K562 (cell line): ENCODE measurements around the gene OPA1. TPM values are rescaled to one million over a fixed set of nuclear protein-coding genes. Genes with fewer than 3 reads are reported as not detected.

Experiments used
- ATF7 ChIP-seq: fragments of 450-650 bp; IDR thresholded peaks from 2 replicates; pipeline ENCODE4 v1.7.1; 2014; ENCODE audit warnings: mild to moderate bottlenecking, moderate library complexity
- DNMT1 ChIP-seq: fragments of 450-650 bp; IDR thresholded peaks from 2 replicates; pipeline ENCODE4 v1.6.1; 2016; ENCODE audit warnings: antibody characterized with exemption, mild to moderate bottlenecking
- ELF2 ChIP-seq: fragments of 250-450 bp; sonication (Bioruptor Pico); IDR thresholded peaks from 2 replicates; pipeline ENCODE4 v1.5.0; 2021; ENCODE audit warnings: mild to moderate bottlenecking
- ETS1 ChIP-seq: conservative IDR thresholded peaks from 2 replicates; pipeline ENCODE4 v1.6.1; 2011; ENCODE audit warnings: low read depth, mild to moderate bottlenecking, low read length; ENCODE audit not compliant: control insufficient read depth
- GTF2F1 ChIP-seq: IDR thresholded peaks from 2 replicates; pipeline ENCODE4 v1.6.1; 2011; ENCODE audit warnings: low read depth, low read length, improper control_type of control experiment
- HDAC1 ChIP-seq, 2 experiments: fragments of 450-650 bp; IDR thresholded peaks; 2 replicates each; pipeline ENCODE4 v1.6.1; 2016 to 2017; ENCODE audit warnings: inconsistent platforms in 1 of 2, mild to moderate bottlenecking in 1 of 2, moderate library complexity in 1 of 2
- KAT8 ChIP-seq: fragments of 450-650 bp; IDR thresholded peaks from 2 replicates; pipeline ENCODE4 v1.6.1; 2016; ENCODE audit warnings: low read depth, mild to moderate bottlenecking
- NCOA6 ChIP-seq: fragments of 450-650 bp; IDR thresholded peaks from 2 replicates; pipeline ENCODE4 v1.6.1; 2017; ENCODE audit warnings: mild to moderate bottlenecking
- NFRKB ChIP-seq: fragments of 450-650 bp; IDR thresholded peaks from 2 replicates; pipeline ENCODE4 v1.6.1; 2016; ENCODE audit warnings: low read depth
- NR3C1 ChIP-seq: sonication (generic); formaldehyde crosslinking; IDR thresholded peaks from 2 replicates; pipeline ENCODE4 v1.8.1; 2022; ENCODE audit warnings: missing genetic modification reagents
- POLR2H ChIP-seq: IDR thresholded peaks from 2 replicates; pipeline ENCODE4 v1.6.1; 2016; ENCODE audit warnings: missing genetic modification characterization, low read depth, mild to moderate bottlenecking, control low read depth, missing compliant biosample characterization, moderate library complexity
- RFX1 ChIP-seq: fragments of 450-650 bp; IDR thresholded peaks from 2 replicates; pipeline ENCODE4 v1.6.1; 2016; ENCODE audit warnings: mild to moderate bottlenecking, moderate library complexity
- SMARCB1 ChIP-seq: IDR thresholded peaks from 2 replicates; pipeline ENCODE4 v1.6.1; 2011; ENCODE audit warnings: improper control_type of control experiment, low read depth; ENCODE audit not compliant: insufficient read length
- TCF7L2 ChIP-seq: fragments of 150-350 bp; IDR thresholded peaks from 2 replicates; pipeline ENCODE4 v1.6.1; 2016; ENCODE audit warnings: low read depth, mild to moderate bottlenecking, low read length, moderate library complexity
- ZFP1 ChIP-seq: fragments of 450-650 bp; formaldehyde crosslinking; IDR thresholded peaks from 2 replicates; pipeline ENCODE4 v1.4.0; 2020; ENCODE audit warnings: mild to moderate bottlenecking, mixed read lengths
- ZNF785 ChIP-seq: fragments of 250-450 bp; sonication (Bioruptor Pico); IDR thresholded peaks from 2 replicates; pipeline ENCODE4 v1.4.0; 2020; ENCODE audit warnings: mild to moderate bottlenecking
- polyA plus RNA-seq, 8 experiments: library from polyadenylated mRNA; depleted of rRNA in 4 of 8; stranded (reverse) in 5 of 8; unstranded in 3 of 8; fragments of >200 nt; fragmentation: Nextera tagmentation in 2 of 8; fragmentation: Illumina TruSeq in 1 of 8; extraction: Ambion mirVana in 2 of 8; extraction: Trizol in 1 of 8; gene quantifications; 2 replicates each; pipeline versions ENCODE4 v1.2.1 to v1.2.3, GENCODE V29; 2011 to 2014; ENCODE audit warnings: inconsistent platforms in 1 of 8, missing spikeins in 1 of 8
- total RNA-seq, 7 experiments: library from RNA; depleted of rRNA in 6 of 7; stranded (reverse); fragments of >200 nt in 6 of 7; fragmentation: Illumina TruSeq in 2 of 7; extraction: Trizol in 2 of 7; gene quantifications; 2 replicates each; pipeline versions ENCODE4 v1.2.1 to v1.2.3, GENCODE V29; 2011 to 2021; ENCODE audit warnings: low replicate concordance in 1 of 7
- TF ChIP-seq, protein P1 (sequence below): sonication (generic); formaldehyde crosslinking; IDR thresholded peaks from 2 replicates; pipeline ENCODE4 v1.8.1; 2022; ENCODE audit warnings: missing genetic modification reagents
- TF ChIP-seq, protein P2 (sequence below): sonication (generic); formaldehyde crosslinking; IDR thresholded peaks from 2 replicates; pipeline ENCODE4 v1.8.0; 2022; ENCODE audit warnings: mild to moderate bottlenecking, missing genetic modification reagents

Gene OPA1
- total and polyA plus RNA-seq, 9 of the 15 experiments (the other 6 are each of a cell fraction or from before 2014, with no cell fraction given): 19.7 to 127 (median 94.7) TPM

GRCh38 chr3:193656878-193657282, 63.9 kb downstream of the OPA1 start (continued):
- TF ChIP-seq ETS1: no peak
- TF ChIP-seq NCOA6: no peak
- no peak for TF ChIP-seq DNMT1
- TF ChIP-seq RFX1: 0 out of 2 replicates have a peak, but pooled peaks have one; percentile 11
- TF ChIP-seq HDAC1 (IDR thresholded peaks at IDR 0.05): no peak
- TF ChIP-seq KAT8: no peak
- TF ChIP-seq ZFP1: no peak
- TF ChIP-seq TCF7L2: no peak
- TF ChIP-seq SMARCB1: no peak
- TF ChIP-seq ATF7: 0 out of 2 replicates have a peak, but pooled peaks have one; percentile 19
- no peak for TF ChIP-seq GTF2F1
- TF ChIP-seq ELF2: 0 out of 2 replicates have a peak, but pooled peaks have one; percentile 51
- TF ChIP-seq ZNF785 (CRISPR knock-in tag): no peak
- peak; percentile 78 for TF ChIP-seq POLR2H (tag)
- TF ChIP-seq, protein P1, sequence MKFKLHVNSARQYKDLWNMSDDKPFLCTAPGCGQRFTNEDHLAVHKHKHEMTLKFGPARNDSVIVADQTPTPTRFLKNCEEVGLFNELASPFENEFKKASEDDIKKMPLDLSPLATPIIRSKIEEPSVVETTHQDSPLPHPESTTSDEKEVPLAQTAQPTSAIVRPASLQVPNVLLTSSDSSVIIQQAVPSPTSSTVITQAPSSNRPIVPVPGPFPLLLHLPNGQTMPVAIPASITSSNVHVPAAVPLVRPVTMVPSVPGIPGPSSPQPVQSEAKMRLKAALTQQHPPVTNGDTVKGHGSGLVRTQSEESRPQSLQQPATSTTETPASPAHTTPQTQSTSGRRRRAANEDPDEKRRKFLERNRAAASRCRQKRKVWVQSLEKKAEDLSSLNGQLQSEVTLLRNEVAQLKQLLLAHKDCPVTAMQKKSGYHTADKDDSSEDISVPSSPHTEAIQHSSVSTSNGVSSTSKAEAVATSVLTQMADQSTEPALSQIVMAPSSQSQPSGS (CRISPR knock-in tag): no peak
- TF ChIP-seq NR3C1 (CRISPR knock-in tag): no peak
- TF ChIP-seq NFRKB: no peak
- TF ChIP-seq, protein P2, sequence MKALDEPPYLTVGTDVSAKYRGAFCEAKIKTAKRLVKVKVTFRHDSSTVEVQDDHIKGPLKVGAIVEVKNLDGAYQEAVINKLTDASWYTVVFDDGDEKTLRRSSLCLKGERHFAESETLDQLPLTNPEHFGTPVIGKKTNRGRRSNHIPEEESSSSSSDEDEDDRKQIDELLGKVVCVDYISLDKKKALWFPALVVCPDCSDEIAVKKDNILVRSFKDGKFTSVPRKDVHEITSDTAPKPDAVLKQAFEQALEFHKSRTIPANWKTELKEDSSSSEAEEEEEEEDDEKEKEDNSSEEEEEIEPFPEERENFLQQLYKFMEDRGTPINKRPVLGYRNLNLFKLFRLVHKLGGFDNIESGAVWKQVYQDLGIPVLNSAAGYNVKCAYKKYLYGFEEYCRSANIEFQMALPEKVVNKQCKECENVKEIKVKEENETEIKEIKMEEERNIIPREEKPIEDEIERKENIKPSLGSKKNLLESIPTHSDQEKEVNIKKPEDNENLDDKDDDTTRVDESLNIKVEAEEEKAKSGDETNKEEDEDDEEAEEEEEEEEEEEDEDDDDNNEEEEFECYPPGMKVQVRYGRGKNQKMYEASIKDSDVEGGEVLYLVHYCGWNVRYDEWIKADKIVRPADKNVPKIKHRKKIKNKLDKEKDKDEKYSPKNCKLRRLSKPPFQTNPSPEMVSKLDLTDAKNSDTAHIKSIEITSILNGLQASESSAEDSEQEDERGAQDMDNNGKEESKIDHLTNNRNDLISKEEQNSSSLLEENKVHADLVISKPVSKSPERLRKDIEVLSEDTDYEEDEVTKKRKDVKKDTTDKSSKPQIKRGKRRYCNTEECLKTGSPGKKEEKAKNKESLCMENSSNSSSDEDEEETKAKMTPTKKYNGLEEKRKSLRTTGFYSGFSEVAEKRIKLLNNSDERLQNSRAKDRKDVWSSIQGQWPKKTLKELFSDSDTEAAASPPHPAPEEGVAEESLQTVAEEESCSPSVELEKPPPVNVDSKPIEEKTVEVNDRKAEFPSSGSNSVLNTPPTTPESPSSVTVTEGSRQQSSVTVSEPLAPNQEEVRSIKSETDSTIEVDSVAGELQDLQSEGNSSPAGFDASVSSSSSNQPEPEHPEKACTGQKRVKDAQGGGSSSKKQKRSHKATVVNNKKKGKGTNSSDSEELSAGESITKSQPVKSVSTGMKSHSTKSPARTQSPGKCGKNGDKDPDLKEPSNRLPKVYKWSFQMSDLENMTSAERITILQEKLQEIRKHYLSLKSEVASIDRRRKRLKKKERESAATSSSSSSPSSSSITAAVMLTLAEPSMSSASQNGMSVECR (CRISPR knock-in tag): no peak
